HG03103 (cell line): ENCODE data around the gene DCAF8.
"Not testable (repeated sequence)": the region's sequence is repeated elsewhere in the genome, so short reads cannot be mapped to it uniquely, and the experiment has no call there.

ENCODE experiments used
- ATAC-seq: cut with Tn5 transposase; IDR thresholded peaks from one replicate; pipeline ENCODE4 v1.9.1; 2021; ENCODE audit warnings: low read depth; ENCODE audit not compliant: unreplicated experiment

Gene DCAF8

DNA sequence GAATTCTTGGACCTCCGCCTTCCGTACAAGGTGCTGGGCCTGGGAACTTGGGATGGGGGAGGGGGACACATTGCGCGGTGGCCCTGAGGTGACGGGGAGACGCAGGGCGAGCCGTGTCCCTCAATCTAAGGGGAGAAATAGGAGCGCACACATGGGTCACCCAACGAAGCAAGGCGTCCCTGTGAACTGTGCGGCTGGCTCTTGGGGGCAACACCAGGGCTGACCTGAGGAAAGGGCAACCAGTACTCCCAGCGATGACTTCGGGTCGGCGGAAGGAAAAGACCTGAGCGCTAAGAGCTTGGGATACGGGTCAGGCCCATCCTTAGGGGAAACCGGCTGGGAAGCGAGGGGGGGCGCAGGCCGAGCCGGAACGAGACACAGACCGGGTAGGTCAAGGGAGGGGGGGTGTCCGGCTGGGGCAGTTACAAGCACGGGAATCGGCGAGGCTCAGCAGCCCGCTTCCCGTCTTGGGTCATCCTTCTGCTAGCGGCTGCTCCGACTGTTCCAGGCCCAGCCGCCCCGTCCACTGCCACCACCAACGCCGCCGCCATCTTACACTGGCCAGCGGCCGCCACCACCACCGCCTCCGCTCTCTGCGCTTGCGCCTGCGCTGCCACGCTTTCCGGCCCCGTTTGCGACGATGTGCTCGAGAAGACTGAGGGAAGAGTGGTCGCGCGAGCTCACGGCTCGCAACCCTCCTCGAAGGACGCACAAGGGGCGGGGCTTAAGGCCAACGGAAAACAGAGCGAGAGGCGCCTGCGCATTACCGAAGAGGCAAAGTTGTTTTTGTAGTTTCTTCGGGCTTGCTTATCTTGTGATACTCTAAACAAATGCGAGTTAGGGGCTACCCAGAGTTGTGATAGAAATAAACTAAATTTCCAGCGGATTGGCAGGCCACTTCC is at the start of gene DCAF8:
DCAF8 (minus strand) TSS at position 657 of the 902 bp plus-strand sequence. CDS start 18,541 bp downstream, outside the sequence.
- ATAC-seq, result peak; percentile 78

DNA sequence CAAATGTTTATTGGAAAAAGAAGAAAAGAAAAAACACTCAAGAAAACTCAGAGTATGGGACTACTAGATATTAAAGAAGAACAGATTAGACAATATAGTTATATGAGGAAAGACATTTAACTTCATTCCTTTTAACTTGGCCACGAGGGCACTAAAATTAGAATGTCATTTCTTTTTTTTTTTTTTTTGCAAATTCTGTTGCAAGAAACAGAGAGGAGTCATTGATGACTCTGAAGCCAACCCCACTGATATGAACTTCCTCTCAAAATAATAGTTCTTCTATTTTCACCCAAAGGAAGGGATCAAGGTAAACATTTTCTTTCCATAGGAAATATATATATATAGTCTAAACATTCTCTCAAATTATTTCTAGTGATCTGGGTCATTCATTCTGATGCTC is 47.2 kb upstream of the DCAF8 start:
- ATAC-seq, result no peak

DNA sequence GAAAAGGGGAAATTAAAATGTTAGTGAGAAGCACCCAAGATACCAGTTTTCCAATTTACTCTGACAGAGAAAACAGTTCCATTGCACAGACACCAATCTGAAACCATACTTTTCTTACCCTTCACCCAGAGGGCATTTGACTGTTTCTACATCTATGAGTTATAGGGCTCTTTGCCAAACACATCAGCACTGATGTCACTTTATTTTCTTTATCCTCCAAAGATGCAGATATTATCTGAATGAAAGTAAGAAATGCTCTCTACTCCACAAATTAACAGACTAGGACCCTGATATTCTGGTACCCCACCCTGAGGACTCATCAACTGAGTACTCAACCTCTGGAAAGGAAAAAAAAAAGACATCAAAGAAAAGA is 46.8 kb upstream of the DCAF8 start:
- ATAC-seq, result no peak

DNA sequence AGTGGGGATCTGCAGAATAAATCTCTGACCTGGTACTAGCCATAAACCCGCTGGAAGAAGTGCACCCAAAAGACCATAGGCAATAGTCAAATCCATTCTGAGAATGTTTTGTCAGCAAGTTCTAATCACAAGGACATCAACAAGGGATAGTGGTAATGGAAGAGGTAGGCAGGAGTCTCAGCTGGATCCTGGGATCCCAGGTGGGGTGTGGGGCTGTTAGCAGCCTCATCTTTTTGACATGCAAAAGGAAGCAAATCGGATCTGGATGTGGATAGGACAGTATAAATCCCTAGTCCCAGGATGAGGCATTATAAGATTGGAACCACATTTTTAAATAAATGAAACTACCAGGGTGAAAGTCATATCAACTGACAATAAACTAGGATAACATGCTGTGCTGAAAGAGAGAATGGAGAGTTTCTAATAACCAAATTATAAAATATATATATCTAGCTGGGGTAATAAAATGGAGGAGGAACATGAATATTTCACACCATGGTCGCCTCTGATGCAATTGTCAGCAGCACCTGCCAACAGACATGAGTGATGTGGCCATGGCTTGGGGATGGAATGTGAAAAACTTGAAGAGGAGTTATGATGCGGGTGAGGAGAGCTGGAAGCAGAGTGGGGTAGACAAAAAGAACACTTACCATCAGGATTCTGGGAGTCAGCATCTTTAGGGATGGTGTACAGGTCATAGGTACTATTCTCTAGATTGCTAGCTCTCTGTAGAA is 46.3 kb upstream of the DCAF8 start:
- ATAC-seq, result no peak

DNA sequence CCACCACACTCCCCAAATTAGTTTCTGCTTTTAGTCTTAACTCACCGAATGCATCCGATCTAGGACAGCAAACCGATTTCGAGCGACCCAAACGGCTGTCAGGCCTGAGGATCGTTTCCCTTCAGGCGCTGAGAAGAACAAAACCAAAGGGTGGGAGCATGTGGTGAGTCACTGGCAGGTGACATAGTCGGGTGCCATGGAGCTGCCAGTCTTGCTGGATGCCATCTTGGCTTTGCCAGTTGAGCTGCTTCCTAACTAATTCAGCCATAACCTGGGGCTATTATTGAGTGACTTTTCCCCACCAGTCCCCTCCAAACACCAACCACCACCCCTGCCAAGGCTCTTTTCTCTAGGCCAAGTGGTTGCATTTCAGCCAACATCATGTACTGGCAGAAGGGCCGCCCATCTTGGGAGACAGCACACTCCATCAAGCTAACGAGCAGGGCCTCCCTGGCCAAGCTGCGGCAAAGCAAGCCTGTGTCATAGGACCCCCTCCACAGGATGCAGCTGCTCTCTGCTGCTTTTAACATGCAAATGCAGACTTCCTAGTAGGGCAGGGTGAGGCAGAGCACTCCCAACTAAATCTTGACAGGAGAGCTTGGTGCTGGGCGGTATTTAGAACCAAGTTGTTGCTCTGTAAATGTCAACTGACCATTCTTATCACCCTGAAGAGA is 44.9 kb upstream of the DCAF8 start:
- ATAC-seq, result no peak

DNA sequence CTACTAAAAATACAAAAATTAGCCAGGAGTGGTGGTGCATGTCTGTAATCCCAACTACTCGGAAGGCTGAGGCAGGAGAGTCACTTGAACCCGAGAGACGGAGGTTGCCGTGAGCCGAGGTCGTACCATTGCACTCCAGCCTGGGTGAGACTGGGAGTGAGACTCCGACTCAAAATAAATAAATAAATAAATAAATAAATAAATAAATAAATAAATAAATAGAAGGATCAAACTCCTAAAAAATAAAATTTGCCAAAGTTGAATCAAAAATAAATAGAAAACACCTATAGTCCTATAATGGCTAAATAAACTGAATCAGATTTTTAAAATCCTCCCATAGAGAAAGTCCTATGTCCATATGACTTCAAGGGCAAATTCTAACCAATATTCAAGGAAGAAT is 37.8 kb upstream of the DCAF8 start:
- no peak for ATAC-seq

DNA sequence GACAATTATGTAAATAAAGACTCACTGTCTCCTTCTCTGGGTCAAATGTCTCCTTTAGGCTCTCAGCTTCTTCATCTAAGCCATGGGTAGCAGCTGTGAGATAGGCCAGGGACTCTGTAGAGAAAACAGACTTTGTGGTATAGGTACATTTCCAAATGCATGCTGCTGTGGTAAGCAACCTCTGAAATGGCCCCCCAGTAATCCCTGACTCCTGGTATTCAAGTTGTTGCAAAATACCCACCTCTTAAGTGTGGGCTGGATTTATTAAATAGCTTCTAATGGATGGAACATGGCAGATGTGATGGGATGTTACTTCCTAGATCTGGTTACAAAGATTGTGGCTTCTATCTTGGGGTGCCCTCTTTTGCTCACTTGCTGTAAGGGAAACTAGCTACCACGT is 33.7 kb upstream of the DCAF8 start:
- ATAC-seq, result no peak

DNA sequence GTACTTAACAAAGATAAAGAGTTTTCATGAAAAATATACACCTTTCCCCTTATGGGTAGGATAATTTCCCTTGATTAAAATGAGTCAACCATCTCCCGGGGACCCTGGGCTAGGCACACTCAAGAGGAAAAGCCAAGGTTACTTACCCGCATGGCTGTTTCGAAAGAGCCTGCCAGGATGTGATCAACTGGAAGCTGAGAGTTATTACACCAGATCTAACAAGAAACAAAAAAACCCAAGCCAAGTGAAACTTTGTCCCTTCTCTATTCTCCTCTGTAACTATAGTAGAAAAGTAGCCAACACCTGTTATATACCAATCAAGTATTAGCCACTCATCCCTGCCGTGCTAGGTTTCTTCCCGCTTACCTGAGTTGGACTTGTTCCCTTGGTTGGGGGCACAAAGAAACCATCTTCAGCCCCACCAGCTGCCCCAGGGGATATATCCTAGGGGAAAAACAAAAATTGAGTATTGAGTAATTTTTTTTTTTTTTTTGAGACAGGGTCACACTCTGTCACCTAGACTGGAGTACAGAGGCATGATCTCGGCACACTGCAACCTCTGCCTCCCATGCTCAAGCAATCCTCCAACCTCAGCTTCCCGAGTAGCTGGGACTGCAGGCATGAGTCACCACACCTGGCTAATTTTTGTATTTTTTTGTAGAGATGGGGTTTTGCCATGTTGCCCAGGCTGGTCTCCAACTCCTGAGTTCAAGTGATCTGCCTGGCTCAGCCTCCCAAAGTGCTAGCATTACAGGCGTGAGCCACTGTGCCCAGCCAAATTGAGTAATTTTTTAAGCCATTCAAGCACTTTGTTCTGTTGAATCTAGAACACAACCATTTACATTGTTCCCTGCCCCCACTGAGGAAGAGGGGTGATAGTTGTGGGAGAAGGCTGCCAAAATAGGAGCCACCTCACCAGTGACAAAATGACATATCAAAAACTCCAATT is 30.9 kb upstream of the DCAF8 start:
- ATAC-seq, result no peak

DNA sequence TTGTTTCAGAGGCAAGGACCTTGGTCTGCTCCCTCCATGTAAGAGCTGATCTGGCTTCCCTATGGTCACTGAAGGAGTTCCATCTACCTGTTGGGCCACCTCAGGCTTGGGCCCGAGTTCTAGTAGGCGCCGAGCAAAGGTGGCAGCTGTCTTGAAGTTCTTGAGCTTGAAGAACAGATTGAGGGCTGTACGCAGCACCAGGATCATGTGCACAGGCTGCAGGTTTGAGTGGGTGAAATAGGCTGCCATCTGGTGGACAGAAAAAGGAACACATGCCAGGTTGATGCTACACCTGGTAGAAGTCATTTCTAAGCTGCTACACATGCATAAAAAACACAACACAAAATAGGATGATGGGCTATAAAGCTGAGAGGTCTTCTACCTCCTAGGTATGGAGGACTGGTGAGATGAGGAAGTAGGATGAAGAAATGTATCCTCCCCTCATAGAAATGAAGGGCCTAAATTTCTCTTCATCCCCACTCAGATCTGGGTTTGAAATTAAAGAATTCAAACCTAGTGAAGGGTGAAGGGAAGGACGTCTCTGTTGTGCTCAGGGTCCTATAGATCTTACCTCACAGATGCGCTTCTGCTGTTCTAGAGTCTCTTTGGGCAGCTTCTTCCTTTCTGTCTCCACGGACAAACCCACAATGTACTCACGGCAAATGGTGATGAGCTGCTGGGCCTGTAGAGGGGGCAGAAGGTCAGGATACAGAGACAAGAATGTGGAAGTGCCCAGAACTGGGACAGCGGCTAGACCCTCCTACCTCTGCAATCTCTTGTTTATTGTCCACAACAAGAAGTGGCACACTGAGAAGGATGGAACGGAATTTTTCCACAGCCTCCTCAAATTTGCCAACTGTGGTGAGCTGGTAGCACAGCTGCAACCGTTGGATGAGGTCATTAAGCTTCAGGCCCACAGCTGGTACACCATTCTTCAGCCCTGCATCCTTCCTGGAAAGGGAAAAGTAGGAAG is 29.2 kb upstream of the DCAF8 start:
- no peak for ATAC-seq

DNA sequence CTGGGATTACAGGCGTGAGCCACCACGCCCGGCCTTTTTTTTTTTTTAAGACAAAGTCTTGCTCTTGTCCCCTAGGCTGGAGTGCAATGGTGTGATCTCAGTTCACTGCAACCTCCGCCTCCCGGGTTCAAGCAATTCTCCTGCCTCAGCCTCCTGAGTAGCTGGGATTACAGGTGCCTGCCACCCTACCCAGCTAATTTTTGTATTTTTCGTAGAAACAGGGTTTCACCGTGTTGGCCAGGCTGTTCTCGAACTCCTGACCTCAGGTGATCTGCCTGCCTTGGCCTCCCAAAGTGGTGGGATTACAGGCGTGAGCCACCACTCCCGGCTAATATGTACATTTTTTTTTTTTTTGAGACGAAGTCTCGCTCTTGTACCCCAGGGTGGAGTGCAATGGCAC is 25.4 kb upstream of the DCAF8 start:
- ATAC-seq, result not testable (repeated sequence)

DNA sequence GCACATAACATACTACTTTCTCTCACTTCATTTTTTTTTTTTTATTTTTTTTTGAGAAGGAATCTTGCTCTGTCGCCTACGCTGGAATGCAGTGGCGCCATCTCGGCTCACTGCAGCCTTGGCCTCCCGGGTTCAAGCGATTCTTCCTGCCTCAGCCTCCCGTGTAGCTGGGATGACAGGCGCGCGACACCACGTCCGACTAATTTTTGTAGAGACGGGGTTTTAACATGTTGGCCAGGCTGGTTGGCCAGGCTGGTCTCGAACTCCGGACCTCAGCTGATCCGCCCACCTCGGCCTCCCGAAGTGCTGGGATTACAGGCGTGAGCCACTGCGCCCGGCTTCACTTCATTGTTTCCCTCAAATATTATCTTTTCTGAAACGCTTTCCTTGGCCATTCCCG is 23.2 kb upstream of the DCAF8 start:
- no peak for ATAC-seq

DNA sequence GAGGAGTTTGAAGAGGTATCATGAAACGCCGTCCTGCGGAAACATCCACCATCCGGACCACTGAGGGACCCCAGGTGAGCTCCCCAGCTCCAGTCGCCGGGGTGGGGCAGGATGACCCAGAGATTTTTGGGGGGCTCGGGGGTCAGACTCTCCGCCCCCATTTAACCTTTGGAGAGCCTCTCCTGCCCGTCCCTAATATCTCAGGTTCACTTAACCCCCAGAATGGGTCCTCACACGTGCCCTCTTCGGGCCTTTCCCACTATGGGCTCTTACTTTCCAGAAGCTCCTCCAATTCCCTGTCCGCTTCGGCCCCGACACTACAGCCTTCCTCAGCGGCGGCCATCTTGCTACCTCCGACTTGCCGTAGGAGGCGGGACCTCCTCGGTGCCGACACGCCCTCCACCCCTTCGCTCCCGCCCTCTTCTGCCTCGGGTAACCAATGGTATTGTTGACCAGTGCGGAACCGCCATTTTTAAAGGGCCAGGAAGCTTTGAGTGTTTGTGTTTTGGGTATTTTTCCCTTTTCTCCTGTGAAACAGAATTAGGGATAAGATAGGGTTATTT is 22.5 kb upstream of the DCAF8 start, which contains the start of gene PEX19:
PEX19 (minus strand) TSS at position 352 of the 563 bp plus-strand sequence; CDS start at position 343, 9 bp downstream.
- ATAC-seq, result peak; percentile 96

DNA sequence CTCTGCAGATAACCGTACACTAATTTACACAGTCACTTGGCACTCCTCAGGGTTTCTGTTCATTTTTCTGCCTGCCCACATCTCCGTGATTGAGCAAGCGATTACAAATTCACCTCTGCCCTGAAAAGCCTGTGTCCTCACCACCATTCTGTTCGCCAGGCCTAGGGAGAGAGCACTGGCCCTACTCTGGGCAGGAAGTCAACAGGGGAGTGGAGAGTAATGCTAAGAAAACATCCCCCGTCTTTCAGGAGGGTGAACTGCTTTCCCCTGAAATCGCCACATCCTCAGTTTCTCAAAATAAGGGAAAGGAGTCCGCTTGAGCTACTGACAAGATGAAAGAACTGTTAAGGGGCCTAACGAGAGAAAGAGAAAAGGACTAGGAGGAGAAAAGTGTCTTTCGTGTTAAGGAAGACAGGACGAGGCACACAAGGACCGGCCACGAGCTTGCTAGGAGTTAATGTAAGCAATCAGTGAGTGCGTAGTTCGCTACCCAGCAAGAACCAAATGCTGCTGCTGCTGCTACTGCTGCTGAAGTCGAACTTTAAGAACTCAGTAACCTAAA is 22.0 kb upstream of the DCAF8 start:
- ATAC-seq, result no peak

DNA sequence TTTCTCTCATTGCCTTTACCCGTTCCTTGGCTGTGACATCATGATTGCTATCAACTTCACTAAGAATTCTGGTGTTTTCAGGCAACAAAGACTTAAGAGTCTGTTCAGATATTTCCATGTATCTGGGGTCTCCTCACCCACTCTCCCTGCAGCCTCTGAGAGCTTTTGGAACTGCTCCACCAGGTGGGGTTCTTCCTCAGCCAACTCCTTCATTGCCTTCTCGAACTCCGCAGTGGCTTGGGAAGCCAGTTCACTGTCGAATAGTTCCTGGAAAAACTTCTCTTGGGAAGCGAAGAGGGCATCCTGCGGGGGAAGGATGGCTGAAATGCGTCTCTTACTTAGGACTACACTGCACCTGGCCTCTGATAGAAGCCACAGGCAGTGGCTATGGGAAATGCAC is 20.5 kb upstream of the DCAF8 start:
- no peak for ATAC-seq

DNA sequence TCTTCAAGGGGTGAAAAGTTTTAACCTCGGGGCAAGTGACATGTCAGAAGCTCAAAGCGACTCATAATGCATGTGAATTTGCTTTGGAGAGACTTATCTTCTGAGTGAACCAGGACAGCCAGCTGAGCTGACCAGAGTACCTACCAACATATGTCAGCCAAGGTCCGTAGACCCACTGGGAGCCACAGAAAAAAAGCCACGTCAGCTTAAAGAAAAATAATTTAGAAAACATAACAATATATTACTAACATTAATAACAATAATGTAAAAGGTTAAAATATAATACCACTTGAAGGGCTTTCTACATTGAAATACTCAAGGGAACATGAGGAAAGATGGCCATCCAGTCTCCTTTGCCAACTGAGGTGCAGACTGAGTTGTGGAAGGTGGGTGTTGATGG is 15.6 kb upstream of the DCAF8 start:
- ATAC-seq, result no peak

DNA sequence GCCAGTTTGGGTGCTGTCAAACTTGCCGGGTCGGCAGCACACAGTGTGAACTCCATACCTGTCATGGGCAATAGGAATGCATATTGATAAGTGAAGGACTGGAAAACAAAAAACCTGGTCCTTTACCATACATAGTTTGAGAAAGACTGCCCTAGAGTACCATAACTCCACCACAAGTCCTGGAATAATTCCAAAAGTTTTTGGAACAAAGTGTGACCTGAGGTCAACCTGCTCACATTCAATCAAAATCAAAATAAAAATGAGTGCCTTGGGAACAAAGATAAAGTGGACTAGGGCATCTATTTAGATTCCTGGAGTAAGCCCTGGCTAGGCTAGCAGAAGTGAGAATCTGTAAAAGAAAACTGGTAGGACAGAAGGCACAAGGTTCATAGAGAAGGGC is 15.0 kb upstream of the DCAF8 start:
- no peak for ATAC-seq

DNA sequence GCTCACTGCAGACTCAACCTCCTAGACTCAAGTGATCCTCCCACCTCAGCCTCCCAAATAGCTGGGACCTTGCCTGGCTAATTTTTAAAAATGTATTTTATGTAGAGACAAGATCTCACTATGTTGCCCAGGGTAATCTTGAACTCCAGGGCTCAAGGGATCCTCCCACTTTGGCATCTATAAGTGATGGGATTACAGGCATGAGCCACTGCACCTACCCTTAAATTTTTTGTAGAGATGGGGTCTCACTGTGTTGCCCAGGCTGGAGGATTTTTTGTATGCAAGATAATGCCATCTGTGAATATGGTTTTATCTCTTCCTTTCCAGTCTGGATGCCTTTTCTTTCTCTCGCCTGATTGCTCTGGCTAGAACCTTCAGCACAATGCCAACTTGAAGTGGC is 8.7 kb upstream of the DCAF8 start:
- no peak for ATAC-seq

DNA sequence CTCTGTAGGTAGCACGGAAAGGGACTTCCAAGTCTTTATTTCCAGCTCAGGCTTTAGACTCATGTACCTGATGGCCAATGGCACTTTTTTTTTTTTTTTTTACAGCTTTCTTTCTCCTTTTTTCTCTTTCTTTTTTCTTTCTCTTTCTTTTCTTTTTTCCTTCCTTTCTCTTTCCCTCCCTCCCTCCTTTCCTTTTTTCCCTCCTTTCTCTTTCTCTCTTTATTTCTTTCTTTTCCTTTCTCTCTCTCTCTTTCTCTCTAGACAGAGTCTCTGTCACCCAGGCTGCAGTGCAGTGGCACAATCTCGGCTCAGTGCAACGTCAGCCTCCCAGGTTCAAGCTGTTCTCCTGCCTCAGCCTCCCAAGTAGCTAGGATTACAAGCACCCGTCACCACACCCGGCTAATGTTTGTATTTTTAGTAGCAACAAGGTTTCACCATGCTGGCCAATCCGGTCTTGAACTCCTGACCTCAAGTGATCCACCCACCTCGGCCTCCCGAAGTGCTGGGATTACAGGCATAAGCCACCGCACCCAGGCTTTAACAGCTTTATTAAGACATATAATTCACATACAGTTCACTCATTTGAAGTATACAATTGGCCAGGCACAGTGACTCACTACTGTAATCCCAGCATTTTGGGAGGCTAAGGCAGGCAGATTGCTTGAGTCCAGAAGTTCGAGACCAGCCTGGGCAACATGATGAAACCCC is 5.1 kb upstream of the DCAF8 start:
- ATAC-seq, result no peak
